ENCODE data around the gene NAPSA.

Gene NAPSA

GRCh38 chr19:50365434-50366306 is at the start of gene NAPSA:
Gene NAPSA, minus strand, starts transcription at chr19:50365639. Its CDS starts 18 bp downstream, at chr19:50365621.
- no peaks in the 10 kb centered on the region for H3K4me1 ChIP-seq (ENCODE audit: control insufficient read depth in 1 of 2, insufficient read depth in 2 of 2, low read length in 2 of 2)
- H3K27me3 ChIP-seq (ENCODE audit: control insufficient read depth in 1 of 2, insufficient read depth in 2 of 2, low read length in 2 of 2), result no peaks in the 10 kb centered on the region
- H3K4me3 ChIP-seq (ENCODE audit: low read depth in 1 of 2, low read length in 2 of 2), result no peak within 1 kb of the TSS
- no peak within 1 kb of the TSS for H3K9ac ChIP-seq (ENCODE audit: low read depth in 1 of 2, low read length in 2 of 2)
- H3K36me3 ChIP-seq (ENCODE audit: control insufficient read depth in 1 of 2, insufficient read depth in 2 of 2, low read length in 2 of 2), result no peaks in the 10 kb centered on the region
- no peak within 1 kb of the TSS for H3K27ac ChIP-seq (ENCODE audit: low read depth, low read length)
- H3K9me3 ChIP-seq (ENCODE audit: control insufficient read depth in 1 of 2, low read length in 2 of 2), result no peaks in the 10 kb centered on the region

DNA sequence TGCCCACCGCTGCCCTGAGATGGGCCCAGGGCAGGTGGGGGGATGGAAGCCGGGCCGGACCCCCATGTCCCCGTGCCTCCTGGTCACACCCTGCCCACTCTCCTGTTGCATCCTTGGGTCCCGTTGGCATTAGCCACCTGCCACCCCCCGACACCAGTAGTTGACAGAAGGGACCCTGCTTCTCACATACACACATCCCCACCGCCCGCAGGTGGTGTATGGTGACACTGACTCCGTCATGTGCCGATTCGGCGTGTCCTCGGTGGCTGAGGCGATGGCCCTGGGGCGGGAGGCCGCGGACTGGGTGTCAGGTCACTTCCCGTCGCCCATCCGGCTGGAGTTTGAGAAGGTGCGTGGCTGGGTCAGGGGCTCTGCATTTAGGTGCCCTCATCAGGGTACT is 48.1 kb upstream of the NAPSA start:
- peaks cover 0 to 7% of the 10 kb centered on the region in 2 donors for H3K27me3 ChIP-seq (ENCODE audit: control insufficient read depth in 1 of 2, insufficient read depth in 2 of 2, low read length in 2 of 2)
- no peak overlapping the region for H3K9ac ChIP-seq (ENCODE audit: low read depth in 1 of 2, low read length in 2 of 2)
- no peak overlapping the region for H3K27ac ChIP-seq (ENCODE audit: low read depth, low read length)
- no peak overlapping the region for H3K4me3 ChIP-seq (ENCODE audit: low read depth in 1 of 2, low read length in 2 of 2)
- H3K4me1 ChIP-seq (ENCODE audit: control insufficient read depth in 1 of 2, insufficient read depth in 2 of 2, low read length in 2 of 2), result peaks cover 7 to 22% of the 10 kb centered on the region in 2 donors
- peaks cover 0 to 9% of the 10 kb centered on the region in 2 donors for H3K36me3 ChIP-seq (ENCODE audit: control insufficient read depth in 1 of 2, insufficient read depth in 2 of 2, low read length in 2 of 2)
- H3K9me3 ChIP-seq (ENCODE audit: control insufficient read depth in 1 of 2, low read length in 2 of 2), result no peaks in the 10 kb centered on the region

GRCh38 chr19:50413096-50413495 is 47.7 kb upstream of the NAPSA start:
- Histone ChIP-seq H3K27ac (ENCODE audit: low read depth, low read length) (no peak overlapping the region), H3K9ac (ENCODE audit: low read depth in 1 of 2, low read length in 2 of 2) (no peak overlapping the region), H3K9me3 (ENCODE audit: control insufficient read depth in 1 of 2, low read length in 2 of 2) (no peaks in the 10 kb centered on the region), H3K4me1 (ENCODE audit: control insufficient read depth in 1 of 2, insufficient read depth in 2 of 2, low read length in 2 of 2) (peaks cover 7 to 22% of the 10 kb centered on the region in 2 donors), H3K4me3 (ENCODE audit: low read depth in 1 of 2, low read length in 2 of 2) (no peak overlapping the region), H3K27me3 (ENCODE audit: control insufficient read depth in 1 of 2, insufficient read depth in 2 of 2, low read length in 2 of 2) (peaks cover 0 to 3% of the 10 kb centered on the region in 2 donors), H3K36me3 (ENCODE audit: control insufficient read depth in 1 of 2, insufficient read depth in 2 of 2, low read length in 2 of 2) (peaks cover 0 to 9% of the 10 kb centered on the region in 2 donors)

DNA sequence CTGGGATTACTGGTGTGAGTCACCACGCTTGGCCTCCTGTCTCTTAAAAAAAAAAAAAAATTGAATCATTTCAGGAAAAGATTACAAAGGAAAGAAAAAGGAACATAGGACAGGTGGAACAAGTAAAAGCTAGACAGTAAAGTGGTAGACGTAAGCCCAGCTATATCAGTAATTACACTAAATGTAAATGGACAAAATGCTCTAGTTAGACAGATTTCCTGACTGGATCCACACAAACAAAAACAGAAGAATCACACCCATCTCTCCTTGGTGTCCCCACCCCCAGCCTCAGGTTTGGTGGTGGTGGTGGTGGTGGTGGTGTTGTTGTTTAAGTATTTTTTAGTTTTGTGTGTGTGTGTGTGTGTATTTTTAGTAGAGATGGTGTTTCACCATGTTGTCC is 47.0 kb upstream of the NAPSA start:
- Histone ChIP-seq H3K9me3 (ENCODE audit: control insufficient read depth in 1 of 2, low read length in 2 of 2) (no peaks in the 10 kb centered on the region), H3K27ac (ENCODE audit: low read depth, low read length) (no peak overlapping the region), H3K36me3 (ENCODE audit: control insufficient read depth in 1 of 2, insufficient read depth in 2 of 2, low read length in 2 of 2) (peaks cover 0 to 9% of the 10 kb centered on the region in 2 donors)

DNA sequence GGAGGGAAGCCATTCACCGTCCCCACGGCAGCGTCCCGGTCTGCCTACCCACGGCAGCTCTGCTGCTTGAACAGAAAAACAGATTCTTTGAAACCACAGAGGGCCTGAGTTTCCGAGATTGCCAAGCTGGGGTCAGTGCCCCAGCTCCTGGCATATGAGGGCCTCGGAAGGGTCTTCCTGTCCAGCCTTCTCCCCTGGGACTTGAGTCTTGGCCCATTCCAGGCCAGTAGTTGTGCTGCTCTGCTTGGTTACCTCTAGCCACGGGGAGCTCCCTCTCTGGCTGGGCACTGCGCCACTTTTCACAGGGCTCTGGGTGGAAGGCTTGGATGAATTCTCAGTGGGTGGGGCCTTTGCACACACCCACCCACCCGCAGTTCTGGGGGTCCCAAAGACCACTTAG is 44.7 kb upstream of the NAPSA start:
- Histone ChIP-seq H3K4me3 (ENCODE audit: low read depth in 1 of 2, low read length in 2 of 2) (no peak overlapping the region), H3K27ac (ENCODE audit: low read depth, low read length) (no peak overlapping the region), H3K36me3 (ENCODE audit: control insufficient read depth in 1 of 2, insufficient read depth in 2 of 2, low read length in 2 of 2) (peaks cover 0 to 12% of the 10 kb centered on the region in 2 donors), H3K9ac (ENCODE audit: low read depth in 1 of 2, low read length in 2 of 2) (no peak overlapping the region), H3K9me3 (ENCODE audit: control insufficient read depth in 1 of 2, low read length in 2 of 2) (no peaks in the 10 kb centered on the region), H3K27me3 (ENCODE audit: control insufficient read depth in 1 of 2, insufficient read depth in 2 of 2, low read length in 2 of 2) (no peaks in the 10 kb centered on the region), H3K4me1 (ENCODE audit: control insufficient read depth in 1 of 2, insufficient read depth in 2 of 2, low read length in 2 of 2) (peaks cover 7 to 19% of the 10 kb centered on the region in 2 donors)

More for the DNA sequence above, 47.0 kb upstream of the NAPSA start:
- Histone ChIP-seq H3K4me3 (ENCODE audit: low read depth in 1 of 2, low read length in 2 of 2) (no peak overlapping the region), H3K4me1 (ENCODE audit: control insufficient read depth in 1 of 2, insufficient read depth in 2 of 2, low read length in 2 of 2) (peaks cover 7 to 22% of the 10 kb centered on the region in 2 donors), H3K27me3 (ENCODE audit: control insufficient read depth in 1 of 2, insufficient read depth in 2 of 2, low read length in 2 of 2) (no peaks in the 10 kb centered on the region), H3K9ac (ENCODE audit: low read depth in 1 of 2, low read length in 2 of 2) (no peak overlapping the region)

DNA sequence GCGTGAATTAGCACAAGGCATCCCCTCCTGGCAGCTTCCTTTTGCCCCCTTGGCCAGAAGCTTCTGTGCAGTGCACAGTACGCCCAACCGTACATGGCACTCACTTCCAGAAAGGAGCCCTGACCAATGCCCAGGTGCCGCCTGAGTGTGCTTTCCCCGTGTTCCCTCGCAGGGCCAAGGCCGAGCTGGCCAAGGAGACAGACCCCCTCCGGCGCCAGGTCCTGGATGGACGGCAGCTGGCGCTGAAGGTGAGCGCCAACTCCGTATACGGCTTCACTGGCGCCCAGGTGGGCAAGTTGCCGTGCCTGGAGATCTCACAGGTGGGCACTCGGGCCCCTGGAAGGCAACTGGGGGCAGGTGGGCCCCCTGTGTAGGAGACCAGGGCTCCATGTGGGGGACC is 43.9 kb upstream of the NAPSA start:
- Histone ChIP-seq H3K4me1 (ENCODE audit: control insufficient read depth in 1 of 2, insufficient read depth in 2 of 2, low read length in 2 of 2) (peaks cover 7 to 18% of the 10 kb centered on the region in 2 donors), H3K36me3 (ENCODE audit: control insufficient read depth in 1 of 2, insufficient read depth in 2 of 2, low read length in 2 of 2) (peaks cover 0 to 12% of the 10 kb centered on the region in 2 donors), H3K9me3 (ENCODE audit: control insufficient read depth in 1 of 2, low read length in 2 of 2) (no peaks in the 10 kb centered on the region), H3K9ac (ENCODE audit: low read depth in 1 of 2, low read length in 2 of 2) (no peak overlapping the region), H3K27ac (ENCODE audit: low read depth, low read length) (no peak overlapping the region), H3K27me3 (ENCODE audit: control insufficient read depth in 1 of 2, insufficient read depth in 2 of 2, low read length in 2 of 2) (no peaks in the 10 kb centered on the region), H3K4me3 (ENCODE audit: low read depth in 1 of 2, low read length in 2 of 2) (no peak overlapping the region)

DNA sequence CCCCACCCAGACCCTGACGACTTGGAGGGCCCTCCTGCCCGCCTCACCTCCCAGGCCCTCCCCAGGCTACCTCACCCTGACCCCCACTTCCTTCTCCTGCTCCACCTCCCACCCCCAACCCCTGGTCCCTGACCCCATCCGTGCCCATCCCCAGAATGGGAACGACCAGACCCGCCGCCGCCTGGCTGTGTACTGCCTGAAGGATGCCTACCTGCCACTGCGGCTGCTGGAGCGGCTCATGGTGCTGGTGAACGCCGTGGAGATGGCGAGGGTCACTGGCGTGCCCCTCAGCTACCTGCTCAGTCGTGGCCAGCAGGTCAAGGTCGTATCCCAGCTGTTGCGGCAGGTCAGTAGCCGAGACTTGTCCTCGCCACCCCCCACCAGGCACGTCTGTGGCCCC is 41.4 kb upstream of the NAPSA start:
- Histone ChIP-seq H3K4me1 (ENCODE audit: control insufficient read depth in 1 of 2, insufficient read depth in 2 of 2, low read length in 2 of 2) (peaks cover 7 to 18% of the 10 kb centered on the region in 2 donors), H3K27me3 (ENCODE audit: control insufficient read depth in 1 of 2, insufficient read depth in 2 of 2, low read length in 2 of 2) (no peaks in the 10 kb centered on the region), H3K9ac (ENCODE audit: low read depth in 1 of 2, low read length in 2 of 2) (no peak overlapping the region), H3K9me3 (ENCODE audit: control insufficient read depth in 1 of 2, low read length in 2 of 2) (no peaks in the 10 kb centered on the region), H3K27ac (ENCODE audit: low read depth, low read length) (no peak overlapping the region), H3K36me3 (ENCODE audit: control insufficient read depth in 1 of 2, insufficient read depth in 2 of 2, low read length in 2 of 2) (peaks cover 0 to 28% of the 10 kb centered on the region in 2 donors), H3K4me3 (ENCODE audit: low read depth in 1 of 2, low read length in 2 of 2) (no peak overlapping the region)

DNA sequence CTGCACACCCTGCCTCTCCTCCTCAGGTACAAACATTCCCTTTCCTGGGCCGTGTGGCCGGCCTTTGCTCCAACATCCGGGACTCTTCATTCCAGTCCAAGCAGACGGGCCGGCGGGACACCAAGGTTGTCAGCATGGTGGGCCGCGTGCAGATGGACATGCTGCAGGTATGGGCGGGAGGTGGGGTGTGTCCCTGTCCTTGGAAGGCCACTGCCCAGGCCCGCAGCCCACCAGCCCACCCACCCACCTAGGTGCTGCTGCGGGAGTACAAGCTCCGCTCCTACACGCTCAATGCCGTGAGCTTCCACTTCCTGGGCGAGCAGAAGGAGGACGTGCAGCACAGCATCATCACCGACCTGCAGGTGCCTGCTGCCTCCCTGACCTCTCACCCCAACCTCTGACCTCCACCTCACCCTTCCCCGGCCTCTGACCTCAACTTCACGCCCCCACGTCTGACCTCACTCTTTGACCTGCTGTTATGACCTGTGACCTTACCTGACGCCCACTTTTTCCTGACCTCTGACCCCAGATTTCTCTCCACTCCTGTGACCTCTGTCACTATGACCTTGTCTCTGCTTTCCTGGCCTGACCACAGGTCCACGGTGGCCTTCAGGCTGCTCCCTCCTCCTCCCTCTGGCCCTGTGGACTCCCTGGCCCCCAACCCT is 40.8 kb upstream of the NAPSA start:
- Histone ChIP-seq H3K36me3 (ENCODE audit: control insufficient read depth in 1 of 2, insufficient read depth in 2 of 2, low read length in 2 of 2) (peaks cover 0 to 28% of the 10 kb centered on the region in 2 donors), H3K27ac (ENCODE audit: low read depth, low read length) (no peak overlapping the region), H3K9me3 (ENCODE audit: control insufficient read depth in 1 of 2, low read length in 2 of 2) (no peaks in the 10 kb centered on the region), H3K27me3 (ENCODE audit: control insufficient read depth in 1 of 2, insufficient read depth in 2 of 2, low read length in 2 of 2) (no peaks in the 10 kb centered on the region), H3K9ac (ENCODE audit: low read depth in 1 of 2, low read length in 2 of 2) (no peak overlapping the region), H3K4me3 (ENCODE audit: low read depth in 1 of 2, low read length in 2 of 2) (no peak overlapping the region), H3K4me1 (ENCODE audit: control insufficient read depth in 1 of 2, insufficient read depth in 2 of 2, low read length in 2 of 2) (peaks cover 7 to 16% of the 10 kb centered on the region in 2 donors)

- no peaks in the 10 kb centered on the region for H3K27me3 ChIP-seq (ENCODE audit: control insufficient read depth in 1 of 2, insufficient read depth in 2 of 2, low read length in 2 of 2)
- H3K4me1 ChIP-seq (ENCODE audit: control insufficient read depth in 1 of 2, insufficient read depth in 2 of 2, low read length in 2 of 2), result no peaks in the 10 kb centered on the region
- H3K9ac ChIP-seq (ENCODE audit: low read depth in 1 of 2, low read length in 2 of 2), result no peak overlapping the region
- H3K9me3 ChIP-seq (ENCODE audit: control insufficient read depth in 1 of 2, low read length in 2 of 2), result no peaks in the 10 kb centered on the region
- no peak overlapping the region for H3K4me3 ChIP-seq (ENCODE audit: low read depth in 1 of 2, low read length in 2 of 2)
- peaks cover 3 to 19% of the 10 kb centered on the region in 2 donors for H3K36me3 ChIP-seq (ENCODE audit: control insufficient read depth in 1 of 2, insufficient read depth in 2 of 2, low read length in 2 of 2)
- no peak overlapping the region for H3K27ac ChIP-seq (ENCODE audit: low read depth, low read length)
Measured at GRCh38 chr19:50402544-50403301, 37.3 kb upstream of the NAPSA start.
